ENCODE measurements around the gene RPL13.

Gene RPL13

DNA sequence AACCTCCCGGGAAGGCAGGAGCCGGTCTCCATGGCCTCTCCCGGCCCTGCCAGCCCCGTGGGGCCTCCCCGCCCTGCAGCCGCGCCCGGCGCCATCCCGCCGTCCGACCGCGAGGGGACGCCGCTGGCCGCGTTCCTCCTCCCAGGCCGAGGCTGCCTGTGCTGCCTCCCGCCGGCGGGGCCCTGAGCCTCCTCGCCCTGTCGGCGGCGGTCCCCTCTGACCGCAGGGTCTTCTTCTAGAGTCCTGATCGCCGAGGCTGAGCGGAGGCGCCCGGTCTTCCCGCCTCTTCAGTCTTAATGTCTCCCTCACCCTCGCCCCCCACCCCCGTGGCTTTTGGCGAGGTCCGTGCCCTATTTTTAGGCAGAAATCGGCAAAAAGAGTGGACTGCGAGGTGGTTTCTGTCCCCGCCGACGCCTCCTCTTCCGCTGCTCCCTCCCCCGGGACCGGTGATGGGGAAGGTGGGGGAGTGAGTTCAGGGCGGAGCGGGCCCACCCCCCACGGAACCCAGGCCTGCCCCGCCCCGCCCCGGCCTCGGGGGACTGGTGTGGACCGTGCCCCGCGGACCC, 14.3 kb downstream of the RPL13 start:
- Histone ChIP-seq H3K79me2 (ENCODE audit: insufficient read depth, low read length) (no peaks in the 10 kb centered on the region), H3K9me2 (replicated peaks; ENCODE audit: insufficient read depth, low read length) (no peaks in the 10 kb centered on the region), H2AFZ (ENCODE audit: low read depth, low read length, severe bottlenecking) (no peak overlapping the region), H3K27me3 (ENCODE audit: low read length) (no peaks in the 10 kb centered on the region), H3K9me3 (ENCODE audit: insufficient read depth, low read length) (no peaks in the 10 kb centered on the region), H4K20me1 (ENCODE audit: low read depth, low read length) (no peaks in the 10 kb centered on the region), H3F3A (ENCODE audit: insufficient read depth) (no peaks in the 10 kb centered on the region), H3K27ac (ENCODE audit: low read depth, low read length) (no peak overlapping the region), H3K4me3 (ENCODE audit: insufficient read depth, low read length, poor library complexity, severe bottlenecking) (peak overlapping the region; percentile 29), H3K4me2 (ENCODE audit: low read depth, low read length, poor library complexity, severe bottlenecking) (peak overlapping the region; percentile 44), H3K36me3 (ENCODE audit: low read length) (no peaks in the 10 kb centered on the region), H3K9ac (ENCODE audit: low read length) (peak overlapping the region; percentile 23; the same call in 1 of the 2 replicates)
- TF ChIP-seq, protein P1, sequence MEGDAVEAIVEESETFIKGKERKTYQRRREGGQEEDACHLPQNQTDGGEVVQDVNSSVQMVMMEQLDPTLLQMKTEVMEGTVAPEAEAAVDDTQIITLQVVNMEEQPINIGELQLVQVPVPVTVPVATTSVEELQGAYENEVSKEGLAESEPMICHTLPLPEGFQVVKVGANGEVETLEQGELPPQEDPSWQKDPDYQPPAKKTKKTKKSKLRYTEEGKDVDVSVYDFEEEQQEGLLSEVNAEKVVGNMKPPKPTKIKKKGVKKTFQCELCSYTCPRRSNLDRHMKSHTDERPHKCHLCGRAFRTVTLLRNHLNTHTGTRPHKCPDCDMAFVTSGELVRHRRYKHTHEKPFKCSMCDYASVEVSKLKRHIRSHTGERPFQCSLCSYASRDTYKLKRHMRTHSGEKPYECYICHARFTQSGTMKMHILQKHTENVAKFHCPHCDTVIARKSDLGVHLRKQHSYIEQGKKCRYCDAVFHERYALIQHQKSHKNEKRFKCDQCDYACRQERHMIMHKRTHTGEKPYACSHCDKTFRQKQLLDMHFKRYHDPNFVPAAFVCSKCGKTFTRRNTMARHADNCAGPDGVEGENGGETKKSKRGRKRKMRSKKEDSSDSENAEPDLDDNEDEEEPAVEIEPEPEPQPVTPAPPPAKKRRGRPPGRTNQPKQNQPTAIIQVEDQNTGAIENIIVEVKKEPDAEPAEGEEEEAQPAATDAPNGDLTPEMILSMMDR (IDR thresholded peaks at IDR 0.05; ENCODE audit: insufficient read depth, low read length, poor library complexity, severe bottlenecking): peak; percentile 54
- 0 out of 2 replicates have a peak, but pooled peaks have one; percentile 53 for TF ChIP-seq EZH2phosphoT487 (conservative IDR thresholded peaks at IDR 0.05; ENCODE audit: low read length)

DNA sequence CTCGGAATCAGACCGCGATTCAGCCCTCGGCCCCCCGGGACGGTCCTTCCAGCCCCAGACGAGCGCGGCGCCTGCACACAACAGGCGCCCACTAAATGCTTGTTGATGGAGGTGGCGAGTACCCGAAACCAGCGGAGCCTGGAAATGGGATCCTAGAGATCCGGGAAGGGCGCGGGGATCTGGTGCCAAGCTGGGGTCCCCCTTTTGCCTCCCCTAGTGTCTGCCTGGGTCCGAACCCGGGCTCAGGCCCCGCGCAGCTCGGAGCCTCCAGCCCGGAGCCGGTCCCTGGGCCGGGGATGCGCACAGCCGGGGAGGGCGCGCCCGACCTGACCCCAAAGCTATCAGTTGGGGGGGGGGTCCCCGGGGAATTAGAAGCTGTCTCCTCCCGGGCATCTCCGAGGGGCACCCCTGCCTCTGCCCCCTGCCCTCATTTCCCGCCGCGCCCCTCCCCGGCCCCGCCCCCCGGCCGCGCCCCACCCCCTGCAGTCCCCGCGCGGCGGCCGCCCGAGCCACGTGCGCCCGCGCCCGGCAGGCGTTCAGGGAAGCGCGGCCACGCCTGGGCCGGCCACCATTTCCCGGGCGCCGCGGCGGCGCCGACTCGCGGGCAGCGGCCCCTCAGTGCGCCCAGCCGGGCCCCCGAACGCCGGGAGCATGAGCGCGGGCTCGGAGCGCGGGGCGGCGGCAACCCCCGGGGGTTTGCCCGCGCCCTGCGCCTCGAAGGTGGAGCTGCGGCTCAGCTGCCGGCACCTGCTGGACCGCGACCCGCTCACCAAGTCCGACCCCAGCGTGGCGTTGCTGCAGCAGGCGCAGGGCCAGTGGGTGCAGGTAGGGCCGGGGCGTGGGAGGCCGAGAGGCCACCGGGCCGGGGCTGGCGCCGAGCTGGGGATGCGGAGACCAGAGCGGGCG, 15.0 kb downstream of the RPL13 start, which contains the start of gene CPNE7:
Gene CPNE7 (plus strand): TSS at position 512 of the 906 bp plus-strand sequence. CDS start 140 bp downstream, at position 652.
- Histone ChIP-seq H3K27ac (ENCODE audit: low read depth, low read length) (no peak within 1 kb of the TSS), H3K9ac (ENCODE audit: low read length) (peak within 1 kb of the TSS; percentile 26; the same call in 1 of the 2 replicates)
- no peak for TF ChIP-seq EZH2phosphoT487 (conservative IDR thresholded peaks at IDR 0.05; ENCODE audit: low read length)
- TF ChIP-seq, protein P1 (IDR thresholded peaks at IDR 0.05; ENCODE audit: insufficient read depth, low read length, poor library complexity, severe bottlenecking): no peak

DNA sequence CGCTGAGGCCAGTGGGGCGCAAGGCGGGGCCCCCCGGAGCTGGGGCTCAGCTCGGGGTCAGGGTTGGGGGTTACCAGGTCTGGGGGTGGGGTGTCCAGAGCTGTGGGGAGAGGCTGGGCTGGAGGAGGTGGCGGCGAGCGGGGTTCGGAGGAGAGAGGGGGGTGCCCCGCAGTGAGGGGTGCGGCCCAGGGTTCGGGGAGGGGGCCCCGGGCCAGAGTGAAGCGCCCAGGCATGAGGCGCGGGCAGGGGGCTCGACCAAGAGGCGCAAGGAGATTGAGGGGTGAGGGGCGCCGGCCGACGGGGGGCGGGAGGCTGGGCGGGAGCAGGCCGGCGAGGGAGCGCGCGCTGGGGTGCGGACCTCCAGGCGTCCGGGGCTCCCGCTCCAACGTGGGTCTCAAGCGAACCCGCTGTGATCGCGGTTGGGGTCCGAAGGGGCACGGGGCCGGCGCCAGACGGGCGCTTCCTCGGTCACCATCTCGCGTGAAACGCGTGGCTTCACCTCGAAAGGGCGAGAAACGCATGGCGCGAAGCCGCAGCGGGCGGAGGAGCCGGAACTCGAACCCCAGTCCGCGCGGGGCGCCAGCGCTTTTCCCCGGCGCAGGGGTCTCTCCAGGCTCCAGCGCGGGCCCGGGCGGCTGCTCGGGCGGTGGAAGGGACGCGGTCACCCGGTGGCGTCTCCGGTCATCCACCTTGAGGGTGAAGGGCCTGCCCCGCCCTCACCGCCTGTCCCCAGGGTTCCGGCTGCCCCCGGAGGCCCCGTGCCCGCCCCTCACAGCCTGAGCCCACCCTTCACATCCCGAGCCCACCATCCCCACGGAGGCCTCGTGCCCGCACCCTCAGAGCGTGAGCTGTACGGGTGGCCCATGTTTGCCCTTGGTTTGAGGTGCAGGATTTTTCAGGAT, 15.9 kb downstream of the RPL13 start:
- Histone ChIP-seq H3K27me3 (ENCODE audit: low read length) (no peaks in the 10 kb centered on the region), H3K4me2 (ENCODE audit: low read depth, low read length, poor library complexity, severe bottlenecking) (peak overlapping the region; percentile 25), H3K27ac (ENCODE audit: low read depth, low read length) (no peak overlapping the region), H3K9ac (ENCODE audit: low read length) (peak overlapping the region; percentile 26; the same call in 1 of the 2 replicates), H3F3A (ENCODE audit: insufficient read depth) (no peaks in the 10 kb centered on the region), H2AFZ (ENCODE audit: low read depth, low read length, severe bottlenecking) (no peak overlapping the region), H4K20me1 (ENCODE audit: low read depth, low read length) (no peaks in the 10 kb centered on the region), H3K9me3 (ENCODE audit: insufficient read depth, low read length) (no peaks in the 10 kb centered on the region), H3K79me2 (ENCODE audit: insufficient read depth, low read length) (no peaks in the 10 kb centered on the region), H3K9me2 (replicated peaks; ENCODE audit: insufficient read depth, low read length) (no peaks in the 10 kb centered on the region), H3K4me3 (ENCODE audit: insufficient read depth, low read length, poor library complexity, severe bottlenecking) (no peak overlapping the region), H3K36me3 (ENCODE audit: low read length) (no peaks in the 10 kb centered on the region)
- TF ChIP-seq EZH2phosphoT487 (conservative IDR thresholded peaks at IDR 0.05; ENCODE audit: low read length): no peak
- TF ChIP-seq, protein P1 (IDR thresholded peaks at IDR 0.05; ENCODE audit: insufficient read depth, low read length, poor library complexity, severe bottlenecking): no peak

More for the DNA sequence above, 15.0 kb downstream of the RPL13 start, which contains the start of gene CPNE7:
- no peaks in the 10 kb centered on the region for H3K27me3 ChIP-seq (ENCODE audit: low read length)
- H3K4me3 ChIP-seq (ENCODE audit: insufficient read depth, low read length, poor library complexity, severe bottlenecking): peak within 1 kb of the TSS; percentile 29
- H3K36me3 ChIP-seq (ENCODE audit: low read length): no peaks in the 10 kb centered on the region
- H3K4me2 ChIP-seq (ENCODE audit: low read depth, low read length, poor library complexity, severe bottlenecking): peak within 1 kb of the TSS; percentile 44
- no peaks in the 10 kb centered on the region for H3F3A ChIP-seq (ENCODE audit: insufficient read depth)
- H3K79me2 ChIP-seq (ENCODE audit: insufficient read depth, low read length): no peaks in the 10 kb centered on the region
- no peaks in the 10 kb centered on the region for H4K20me1 ChIP-seq (ENCODE audit: low read depth, low read length)
- H3K9me2 ChIP-seq (replicated peaks; ENCODE audit: insufficient read depth, low read length): no peaks in the 10 kb centered on the region
- no peaks in the 10 kb centered on the region for H3K9me3 ChIP-seq (ENCODE audit: insufficient read depth, low read length)
- no peak within 1 kb of the TSS for H2AFZ ChIP-seq (ENCODE audit: low read depth, low read length, severe bottlenecking)

Data from SU-DHL-6 (cell line).